Colonic mucosa (tissue), 4 donors: ENCODE measurements around the gene RHOT2. TPM values are rescaled to one million over a fixed set of nuclear protein-coding genes. Genes with fewer than 3 reads are reported as not detected.
A peak's percentile ranks its signal among the peaks of the same experiment; 100 is the strongest.

ENCODE experiments used
- DNase-seq: peaks from one replicate; pipeline ENCODE4 v3.0.0-alpha.2; 2020
- H3K27ac ChIP-seq: fragments of 200-600 bp; one replicate; pipeline ENCODE4 v1.8.0; 2021
- H3K27me3 ChIP-seq: fragments of 200-600 bp; one replicate; pipeline ENCODE4 v1.8.0; 2021
- H3K36me3 ChIP-seq: fragments of 200-600 bp; one replicate; pipeline ENCODE4 v1.8.0; 2021
- H3K4me1 ChIP-seq: fragments of 200-600 bp; one replicate; pipeline ENCODE4 v1.8.0; 2021; ENCODE audit warnings: mild to moderate bottlenecking
- H3K4me3 ChIP-seq: fragments of 200-600 bp; one replicate; pipeline ENCODE4 v1.8.0; 2021
- H3K9ac ChIP-seq, 2 donors: one replicate each; pipeline ENCODE4 v1.7.0; 2013; ENCODE audit warnings: control low read depth in 2 of 2, low read depth in 2 of 2, low read length in 2 of 2
- H3K9me3 ChIP-seq: fragments of 200-600 bp; one replicate; pipeline ENCODE4 v1.8.0; 2021
- CTCF ChIP-seq: fragments of 200-600 bp; IDR thresholded peaks from one replicate; pipeline ENCODE4 v1.8.0; 2022; ENCODE audit warnings: antibody characterized with exemption, mild to moderate bottlenecking
- intact Hi-C: fragments of 100-400 bp; cut with DNase I; formaldehyde crosslinking; loops from one replicate; pipeline ENCODE4 v1.14.1; 2022
- total RNA-seq, 2 donors: library from RNA; stranded (reverse); fragmentation: NEBNext Ultra II Directional in 1 of 2; extraction: Animal tissue kit (Norgen Biotek cat#: 25700) in 1 of 2; gene quantifications; one replicate each; pipeline ENCODE4 v1.2.1, GENCODE V29; 2021
- donor health status: healthy.
- donor health status: DM: no; HTN: no; CAD: no.
- donor health status: DM: no; HTN: no; CAD: no.

RHOT2 gene
- total RNA-seq, 2 donors from 2014 or later, result 112 to 182 TPM

DNA sequence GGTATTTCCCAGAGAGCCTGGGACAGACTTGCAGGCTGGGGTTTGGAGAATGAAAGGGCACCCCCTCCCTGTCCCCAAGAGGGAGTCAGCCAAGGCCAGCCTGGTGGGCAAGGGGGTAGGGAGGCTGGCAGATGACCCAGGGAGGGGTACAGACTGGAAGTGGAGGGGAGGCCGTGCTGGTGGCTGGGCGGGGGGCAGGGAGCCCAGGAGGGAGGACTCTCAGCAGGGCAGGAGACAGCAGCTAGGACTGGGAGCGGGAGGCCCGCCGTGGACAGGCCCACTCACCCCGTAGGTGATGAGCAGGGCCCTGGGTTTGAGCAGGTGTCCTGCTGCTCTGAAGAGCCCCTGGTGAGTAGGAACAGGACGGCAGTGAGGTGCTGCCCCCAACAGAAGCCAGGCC is 32.9 kb upstream of the RHOT2 start:
- H3K9ac ChIP-seq, result peak overlapping the region in 1 of 2 donors; percentile 92
- DNase-seq, result no peak
- H3K4me3 ChIP-seq, result no peak overlapping the region
- H3K27ac ChIP-seq, result no peak overlapping the region
- no peak for TF ChIP-seq CTCF
- H3K36me3 ChIP-seq, result no peaks in the 10 kb centered on the region
- intact Hi-C loops, result no loop called here
- no peaks in the 10 kb centered on the region for H3K9me3 ChIP-seq
- peaks cover 13% of the 10 kb centered on the region for H3K4me1 ChIP-seq
- H3K27me3 ChIP-seq, result no peaks in the 10 kb centered on the region

DNA sequence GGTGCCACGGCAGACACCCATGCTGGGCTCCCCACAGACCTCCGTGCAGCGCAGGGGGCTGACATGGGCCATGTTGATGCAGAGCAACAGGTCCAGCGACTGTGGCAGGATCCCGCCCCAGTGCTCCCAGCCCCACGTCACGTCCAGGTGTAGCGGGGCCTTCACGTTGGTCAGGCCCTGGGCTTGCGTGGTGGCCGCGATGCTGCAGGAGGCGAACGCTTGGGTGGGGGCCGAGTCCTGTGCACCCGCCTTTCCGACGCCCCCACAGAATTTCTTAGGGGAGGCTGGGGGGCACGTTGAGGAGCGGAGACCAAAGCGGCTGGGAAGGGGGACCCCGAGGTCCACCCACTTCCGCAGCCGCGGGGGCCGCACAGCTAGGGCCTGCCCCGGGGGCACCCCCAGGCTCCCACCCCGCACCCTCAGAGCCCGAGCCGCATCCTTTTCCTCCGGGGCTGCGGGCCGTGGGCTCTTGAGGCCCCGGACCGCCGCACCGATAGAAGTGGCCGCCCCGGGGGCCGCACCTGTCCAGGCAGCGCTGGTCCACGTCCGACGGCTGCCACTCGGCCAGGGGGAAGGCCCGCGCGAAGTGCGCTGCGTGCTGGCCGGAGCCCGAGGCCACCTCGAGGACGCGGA is 32.2 kb upstream of the RHOT2 start:
- intact Hi-C loops, result no loop called here
- Histone ChIP-seq H3K4me1 (peaks cover 13% of the 10 kb centered on the region), H3K36me3 (no peaks in the 10 kb centered on the region), H3K27ac (peak overlapping the region; percentile 94), H3K9me3 (no peaks in the 10 kb centered on the region), H3K4me3 (peak overlapping the region; percentile 87), H3K9ac (peak overlapping the region; percentile 92 to 96), H3K27me3 (no peaks in the 10 kb centered on the region)
- no peak for TF ChIP-seq CTCF
- DNase-seq, result no peak

DNA sequence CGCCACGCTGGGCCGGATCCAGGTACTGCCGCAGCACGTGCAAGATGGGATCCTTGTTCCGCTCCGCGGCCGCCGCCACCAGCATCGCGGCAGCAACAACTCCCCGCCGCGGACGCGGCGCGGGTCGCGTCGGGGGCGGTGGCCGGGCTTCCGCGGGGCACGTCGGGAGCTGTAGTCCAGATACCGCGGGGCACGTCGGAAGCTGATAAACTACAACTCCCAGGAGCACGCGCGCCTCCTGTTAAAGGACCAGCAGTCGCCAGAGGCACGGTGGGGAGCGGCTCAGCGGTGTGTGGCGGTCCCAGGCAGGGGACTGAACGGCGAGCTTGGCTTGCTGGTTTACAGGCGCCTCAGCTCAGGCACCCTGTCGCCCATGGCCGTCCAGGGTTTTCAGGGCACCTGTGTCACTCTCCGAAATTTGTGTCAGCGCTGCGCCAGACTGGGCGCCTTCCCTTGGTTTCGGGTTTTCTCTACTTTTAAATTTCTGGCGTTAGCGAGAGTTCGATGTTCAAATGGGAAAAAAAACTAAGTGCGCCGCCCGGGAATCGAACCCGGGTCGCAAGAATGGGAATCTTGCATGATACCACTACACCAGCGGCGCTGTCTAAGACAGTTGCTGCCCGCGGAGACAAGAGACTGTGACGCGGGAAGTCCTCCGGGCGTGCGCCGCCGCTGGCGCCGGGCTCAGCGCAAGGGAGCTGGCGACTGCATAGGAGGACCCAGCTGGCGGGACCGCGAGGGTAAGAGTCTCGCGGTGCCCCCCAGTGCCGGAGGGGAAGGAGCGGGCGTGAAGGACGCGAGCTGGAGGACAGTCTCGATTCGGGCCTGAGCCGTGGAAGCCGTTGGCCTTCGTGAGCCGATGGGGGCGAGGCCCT is 31.5 kb upstream of the RHOT2 start, which contains the start of gene METTL26:
Gene METTL26, minus strand, starts transcription at position 100 of the 875 bp plus-strand sequence. Its CDS starts 15 bp downstream, at position 85.
- Histone ChIP-seq H3K27ac (peak within 1 kb of the TSS; percentile 94), H3K9me3 (no peaks in the 10 kb centered on the region), H3K36me3 (no peaks in the 10 kb centered on the region), H3K27me3 (no peaks in the 10 kb centered on the region), H3K9ac (peak within 1 kb of the TSS; percentile 92 to 96), H3K4me3 (peak within 1 kb of the TSS; percentile 87), H3K4me1 (peaks cover 6% of the 10 kb centered on the region)
- intact Hi-C loops, result no loop called here
- peak; percentile 96 for DNase-seq
- TF ChIP-seq CTCF, result no peak

- H3K9ac ChIP-seq, result peak overlapping the region; percentile 57 to 92
- H3K27ac ChIP-seq, result peak overlapping the region; percentile 94
- no peaks in the 10 kb centered on the region for H3K27me3 ChIP-seq
- no peak for TF ChIP-seq CTCF
- H3K4me1 ChIP-seq, result peaks cover 6% of the 10 kb centered on the region
- peak; percentile 95 for DNase-seq
- intact Hi-C loops, result no loop called here
- no peaks in the 10 kb centered on the region for H3K36me3 ChIP-seq
- peak overlapping the region; percentile 87 for H3K4me3 ChIP-seq
- no peaks in the 10 kb centered on the region for H3K9me3 ChIP-seq
Measured at GRCh38 chr16:637081-638018, 30.6 kb upstream of the RHOT2 start.

DNA sequence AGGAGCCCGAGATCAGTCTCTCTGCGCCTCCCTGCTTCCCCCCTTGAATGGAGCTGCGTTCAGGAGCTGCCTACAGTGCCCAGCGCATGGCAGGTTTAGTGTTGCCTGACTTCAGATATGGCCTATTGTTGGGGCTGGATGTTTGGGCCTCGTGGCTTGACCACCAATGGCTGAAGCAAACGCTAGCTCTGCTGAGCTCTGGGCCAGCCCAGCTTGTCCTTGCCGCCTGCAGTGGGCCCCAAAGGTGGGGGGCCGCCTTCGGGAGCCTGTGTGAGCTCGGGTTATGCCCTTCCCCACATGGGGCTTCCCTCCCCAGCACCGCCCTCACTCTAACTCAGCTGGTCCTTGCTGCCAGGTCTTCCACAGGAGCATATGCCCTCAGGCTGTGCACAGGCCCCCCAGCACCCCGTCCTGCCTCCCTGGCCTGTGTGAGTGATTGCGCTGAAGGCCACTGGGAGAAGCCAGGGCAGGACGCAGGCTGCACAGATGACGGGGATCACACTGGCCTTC is 29.8 kb upstream of the RHOT2 start:
- H3K9me3 ChIP-seq, result no peaks in the 10 kb centered on the region
- no peaks in the 10 kb centered on the region for H3K36me3 ChIP-seq
- no peak for TF ChIP-seq CTCF
- H3K4me3 ChIP-seq, result peak overlapping the region; percentile 30
- H3K27me3 ChIP-seq, result no peaks in the 10 kb centered on the region
- intact Hi-C loops, result no loop called here
- DNase-seq, result no peak
- H3K27ac ChIP-seq, result no peak overlapping the region
- H3K4me1 ChIP-seq, result peaks cover 12% of the 10 kb centered on the region
- peak overlapping the region in 1 of 2 donors; percentile 19 for H3K9ac ChIP-seq
